Right renal cortex interstitium (tissue), 3 donors: ENCODE results near the gene ACSS1. TPM values are rescaled to one million over a fixed set of nuclear protein-coding genes. Genes with fewer than 3 reads are reported as not detected.
"Not testable (repeated sequence)": the region's sequence is repeated elsewhere in the genome, so short reads cannot be mapped to it uniquely, and the experiment has no call there.

Experiments
- DNase-seq, 3 donors: peaks; one replicate each; pipeline ENCODE4 v3.0.0-alpha.2; 2013; ENCODE audit warnings: low read depth in 3 of 3, low spot score in 2 of 3
- polyA plus RNA-seq, 3 donors: library from polyadenylated mRNA; unstranded; fragments of 120-200 nt; gene quantifications; one replicate each; pipeline ENCODE4 v1.2.1, GENCODE V29; 2013; ENCODE audit not compliant: insufficient read length in 3 of 3

The ACSS1 gene
- polyA plus RNA-seq, 3 donors: 29.2 to 35.3 (median 29.6) TPM

GRCh38 chr20:25015986-25016385, 42.0 kb downstream of the ACSS1 start:
- no peak for DNase-seq

GRCh38 chr20:25014816-25015215, 43.1 kb downstream of the ACSS1 start:
- no peak for DNase-seq

- DNase-seq: no peak
These were observed 44.2 kb downstream of the ACSS1 start for GRCh38 chr20:25013478-25014380.

DNA sequence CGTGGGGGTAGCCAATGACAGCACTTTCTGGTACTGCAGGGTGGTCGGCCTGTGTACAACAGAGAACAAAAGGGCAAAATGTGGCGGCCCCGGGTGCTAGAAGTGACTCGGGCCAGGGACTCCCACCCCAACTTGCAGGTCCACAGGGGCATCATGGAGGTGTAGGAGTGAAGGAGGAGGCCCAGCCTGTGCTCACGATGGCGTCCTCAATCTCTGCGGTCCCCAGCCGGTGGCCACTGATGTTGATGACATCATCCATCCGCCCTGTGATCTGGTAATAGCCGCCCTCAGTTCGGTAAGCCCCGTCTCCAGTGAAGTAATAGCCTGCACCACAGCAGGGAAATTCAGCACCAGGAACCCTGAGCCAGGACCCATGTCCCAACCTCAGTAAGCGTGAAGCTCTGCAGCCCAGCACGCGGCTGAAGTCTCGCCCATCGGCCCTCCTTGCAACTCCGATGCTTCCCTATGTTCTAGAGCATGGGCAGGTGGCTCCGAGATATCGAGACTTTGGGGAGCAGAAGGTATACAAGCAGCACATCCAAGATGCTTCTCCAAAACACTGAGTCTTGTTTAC, 45.2 kb downstream of the ACSS1 start:
- DNase-seq: no peak

DNA sequence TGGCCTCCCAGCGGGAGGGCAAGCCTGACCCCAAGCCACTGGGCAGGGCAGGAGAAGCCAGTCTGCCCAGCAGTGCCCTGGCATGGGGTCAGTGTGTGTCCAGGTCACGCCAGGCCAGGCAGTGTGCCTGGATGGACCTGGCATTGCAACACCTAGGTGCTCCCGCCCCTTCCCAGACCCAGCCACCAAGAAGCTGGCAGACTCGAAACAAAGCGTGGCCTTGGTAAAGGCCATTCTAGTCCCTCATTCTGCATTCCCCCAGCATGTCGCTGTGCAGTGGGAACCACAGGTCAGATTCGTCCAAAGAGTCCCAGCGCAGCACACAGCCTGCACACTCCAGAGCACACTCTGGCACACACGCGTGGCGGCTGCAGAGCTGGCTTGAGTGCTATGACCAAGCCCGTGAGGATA, 46.1 kb downstream of the ACSS1 start:
- DNase-seq: no peak

GRCh38 chr20:25011261-25011660, 46.7 kb downstream of the ACSS1 start:
- DNase-seq: no peak

GRCh38 chr20:25009218-25010145, 48.5 kb downstream of the ACSS1 start:
- no peak for DNase-seq

- no peak for DNase-seq
These were observed 49.3 kb downstream of the ACSS1 start for GRCh38 chr20:25008388-25009217.

DNA sequence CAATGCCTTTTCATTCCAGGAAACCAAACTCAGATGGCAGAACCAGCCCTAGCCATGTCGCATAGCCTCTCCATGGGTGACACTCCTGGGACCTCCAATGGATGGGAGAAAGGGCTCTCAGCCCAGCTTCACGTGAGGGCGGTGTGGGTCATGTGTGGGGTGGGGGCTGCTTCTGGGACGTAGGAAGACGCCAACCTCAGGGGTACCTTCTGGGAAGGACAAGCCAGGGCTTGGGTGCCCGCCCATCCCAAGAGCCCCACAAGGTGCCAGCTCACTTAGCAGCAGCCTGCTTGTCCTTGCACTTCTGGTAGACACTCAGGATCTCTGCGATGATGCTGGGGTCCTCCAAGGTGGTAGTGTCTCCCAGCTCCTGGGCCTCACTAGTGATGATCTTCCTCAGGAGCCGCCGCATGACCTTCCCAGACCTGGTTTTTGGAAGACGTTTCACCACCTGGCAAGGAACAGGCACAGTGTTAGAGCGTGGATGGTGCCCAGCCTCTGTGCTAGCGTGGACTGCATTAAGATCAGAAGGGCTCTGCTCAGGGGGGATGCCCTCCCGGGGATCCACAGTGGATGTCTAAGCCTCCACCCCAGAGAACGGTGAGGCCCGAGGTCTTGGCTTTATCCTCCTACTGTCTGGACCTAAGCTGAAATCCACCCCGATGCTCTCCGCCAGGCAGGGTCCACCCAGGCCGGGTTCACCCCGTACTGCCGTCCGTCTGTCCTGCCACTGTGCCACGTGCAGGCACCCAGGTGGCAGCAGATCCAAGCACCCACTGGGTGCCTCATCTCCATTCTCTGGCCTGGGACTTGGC, 50.2 kb downstream of the ACSS1 start:
- DNase-seq: no peak

- DNase-seq: no peak
These were observed 51.3 kb downstream of the ACSS1 start for GRCh38 chr20:25006431-25007167.

DNA sequence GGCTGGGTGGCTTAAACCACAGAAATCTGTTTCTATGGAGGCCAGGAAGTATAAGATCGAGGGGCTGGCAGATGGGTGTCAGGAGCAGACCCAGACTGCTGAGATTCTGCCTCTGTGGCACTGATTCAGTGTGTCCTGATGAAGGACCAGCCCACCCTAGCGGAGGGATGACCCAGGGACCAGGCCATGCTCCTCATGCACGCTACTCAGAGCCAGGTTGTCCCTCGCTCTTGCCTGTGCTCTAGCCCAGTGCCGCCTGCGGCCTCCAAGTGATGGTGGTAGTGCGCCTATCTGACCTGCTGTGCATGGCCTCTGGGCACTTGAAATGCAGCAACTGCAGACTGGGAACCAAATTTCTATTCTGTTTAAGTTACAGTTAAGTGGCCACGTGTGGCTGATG, 52.3 kb downstream of the ACSS1 start:
- no peak for DNase-seq

DNA sequence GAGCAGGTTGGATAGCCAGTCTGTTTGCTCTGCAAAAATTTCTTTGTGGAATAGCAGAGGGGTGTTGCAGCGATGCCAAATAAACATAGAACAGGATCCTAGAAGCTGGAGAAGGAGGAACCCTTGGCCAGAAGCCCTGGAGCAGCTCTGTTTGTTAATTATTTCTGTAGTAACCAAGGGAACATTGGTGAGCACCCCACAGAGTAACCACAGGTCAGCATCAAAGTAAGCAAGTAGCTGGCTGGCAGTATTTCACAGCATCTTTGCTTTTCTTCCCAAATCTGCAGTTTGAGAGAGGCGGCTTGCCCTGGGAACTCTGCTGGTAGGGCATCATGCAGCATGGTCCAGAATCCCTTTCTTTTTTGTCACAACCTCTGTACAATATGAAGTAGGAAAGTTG, 52.7 kb downstream of the ACSS1 start:
- no peak for DNase-seq

DNA sequence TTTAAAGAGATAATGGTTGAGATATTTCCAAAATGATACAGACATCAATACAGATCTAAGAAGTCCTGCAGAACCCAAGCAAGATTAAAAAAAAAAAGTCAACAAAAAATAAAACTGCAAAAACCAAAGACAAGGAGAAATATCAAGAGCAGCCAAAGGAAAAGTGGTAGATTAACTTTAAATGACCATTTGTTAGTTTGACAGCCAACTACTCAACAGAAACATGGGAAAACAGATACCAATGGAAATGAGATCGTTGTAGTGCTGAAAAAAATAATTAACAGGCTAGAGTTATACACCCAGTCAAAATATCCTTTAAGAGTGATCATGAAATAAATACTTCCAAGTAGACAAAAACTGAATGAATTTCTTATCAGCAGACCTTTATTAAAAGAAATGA, 54.9 kb downstream of the ACSS1 start:
- no peak for DNase-seq

- not testable (repeated sequence) for DNase-seq
These were observed 56.6 kb downstream of the ACSS1 start for GRCh38 chr20:25001323-25001722.

- no peak for DNase-seq
These were observed 57.6 kb downstream of the ACSS1 start for GRCh38 chr20:25000268-25000801.

- DNase-seq: no peak
These were observed 58.4 kb downstream of the ACSS1 start for GRCh38 chr20:24999568-24999967.

GRCh38 chr20:24998631-24999445, 59.1 kb downstream of the ACSS1 start:
- no peak for DNase-seq

DNA sequence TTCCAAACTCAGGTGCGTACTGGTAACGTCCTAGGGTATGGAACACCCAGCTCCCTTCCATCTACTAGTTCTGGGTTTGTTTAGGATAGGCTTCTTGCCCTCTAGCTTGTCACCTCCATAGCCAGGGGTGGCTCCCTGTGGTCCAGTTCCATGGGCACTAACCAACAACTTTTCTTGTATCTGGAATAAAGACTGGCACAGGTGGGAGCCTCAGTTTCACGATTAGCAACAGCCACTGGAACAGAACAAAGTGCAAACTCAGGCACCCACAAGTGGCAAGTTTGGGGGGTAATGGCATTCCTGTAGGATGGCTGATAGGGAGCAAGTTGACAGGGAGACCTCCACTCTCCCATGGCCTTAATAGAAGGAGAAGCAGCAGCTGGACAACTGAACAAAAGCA, 59.8 kb downstream of the ACSS1 start:
- no peak for DNase-seq
